ENCODE data around the gene ITGAE. TPM values are rescaled to one million over a fixed set of nuclear protein-coding genes. Genes with fewer than 3 reads are reported as not detected.
"Not testable (repeated sequence)": the region's sequence is repeated elsewhere in the genome, so short reads cannot be mapped to it uniquely, and the experiment has no call there.

ITGAE gene
- total RNA-seq, 1 donor from 2014 or later = 5.6 TPM

- ATAC-seq (no peak), DNase-seq (ENCODE audit: low spot score) (no peak)
These were observed 5.4 kb downstream of the ITGAE start for GRCh38 chr17:3795390-3796102.

- ATAC-seq (no peak), DNase-seq (ENCODE audit: low spot score) (no peak)
These were observed 6.2 kb downstream of the ITGAE start for GRCh38 chr17:3794557-3795389.

- not testable (repeated sequence) for DNase-seq (ENCODE audit: low spot score); ATAC-seq
These were observed 6.8 kb downstream of the ITGAE start for GRCh38 chr17:3794152-3794551.

- ATAC-seq; DNase-seq (ENCODE audit: low spot score): not testable (repeated sequence)
These were observed 7.7 kb downstream of the ITGAE start for GRCh38 chr17:3793258-3793657.

- DNase-seq (ENCODE audit: low spot score) = no peak
- peak; percentile 79 for ATAC-seq
These were observed 8.5 kb downstream of the ITGAE start for GRCh38 chr17:3792481-3792880.

- ATAC-seq (no peak), DNase-seq (ENCODE audit: low spot score) (no peak)
These were observed 12.8 kb downstream of the ITGAE start for GRCh38 chr17:3788200-3788599.

GRCh38 chr17:3785323-3785722 is 15.7 kb downstream of the ITGAE start:
- DNase-seq (ENCODE audit: low spot score); ATAC-seq: not testable (repeated sequence)

GRCh38 chr17:3782751-3783150 is 18.2 kb downstream of the ITGAE start:
- DNase-seq (ENCODE audit: low spot score) (no peak), ATAC-seq (no peak)

- ATAC-seq (no peak), DNase-seq (ENCODE audit: low spot score) (no peak)
These were observed 20.0 kb downstream of the ITGAE start for GRCh38 chr17:3780986-3781385.

GRCh38 chr17:3777366-3778120 is 23.4 kb downstream of the ITGAE start:
- no peak for DNase-seq (ENCODE audit: low spot score)
- no peak for ATAC-seq

- no peak for ATAC-seq
- DNase-seq (ENCODE audit: low spot score) = no peak
These were observed 27.0 kb downstream of the ITGAE start for GRCh38 chr17:3773966-3774365.

GRCh38 chr17:3773511-3773910 is 27.5 kb downstream of the ITGAE start:
- ATAC-seq (no peak), DNase-seq (ENCODE audit: low spot score) (no peak)

GRCh38 chr17:3772764-3773163 is 28.2 kb downstream of the ITGAE start:
- DNase-seq (ENCODE audit: low spot score) (no peak), ATAC-seq (no peak)

- ATAC-seq (no peak), DNase-seq (ENCODE audit: low spot score) (no peak)
These were observed 29.8 kb downstream of the ITGAE start for GRCh38 chr17:3771140-3771539.

GRCh38 chr17:3770466-3770865 is 30.5 kb downstream of the ITGAE start:
- DNase-seq (ENCODE audit: low spot score) = no peak
- ATAC-seq = no peak

- DNase-seq (ENCODE audit: low spot score) (no peak), ATAC-seq (no peak)
These were observed 32.2 kb downstream of the ITGAE start for GRCh38 chr17:3768769-3769168.

GRCh38 chr17:3768341-3768740 is 32.6 kb downstream of the ITGAE start:
- ATAC-seq (no peak), DNase-seq (ENCODE audit: low spot score) (no peak)

- DNase-seq (ENCODE audit: low spot score) (no peak), ATAC-seq (no peak)
These were observed 34.2 kb downstream of the ITGAE start for GRCh38 chr17:3766779-3767178.

GRCh38 chr17:3765981-3766380 is 35.0 kb downstream of the ITGAE start:
- no peak for ATAC-seq
- no peak for DNase-seq (ENCODE audit: low spot score)

GRCh38 chr17:3763777-3764170 is 37.2 kb downstream of the ITGAE start:
- ATAC-seq = no peak

More at GRCh38 chr17:3763777-3764170, 37.2 kb downstream of the ITGAE start:
- no peak for DNase-seq (ENCODE audit: low spot score)
